SK-N-MC (cell line): ENCODE measurements around the gene AFTPH.

ENCODE experiments used
- EZH2 ChIP-seq: fragments of 200-600 bp; sonication (generic); IDR thresholded peaks from one replicate; pipeline ENCODE4 v1.6.1; 2017; ENCODE audit warnings: antibody characterized with exemption
- FOXP2 ChIP-seq: optimal IDR thresholded peaks from 2 replicates; pipeline ENCODE3; 2011; ENCODE audit warnings: mild to moderate bottlenecking, moderate library complexity; ENCODE audit not compliant: insufficient read depth; ENCODE audit errors: extremely low read length, control extremely low read depth
- POLR2AphosphoS5 ChIP-seq: IDR thresholded peaks from 2 replicates; pipeline ENCODE4 v1.6.1; 2012; ENCODE audit warnings: mild to moderate bottlenecking, low read depth, low read length, borderline replicate concordance

DNA sequence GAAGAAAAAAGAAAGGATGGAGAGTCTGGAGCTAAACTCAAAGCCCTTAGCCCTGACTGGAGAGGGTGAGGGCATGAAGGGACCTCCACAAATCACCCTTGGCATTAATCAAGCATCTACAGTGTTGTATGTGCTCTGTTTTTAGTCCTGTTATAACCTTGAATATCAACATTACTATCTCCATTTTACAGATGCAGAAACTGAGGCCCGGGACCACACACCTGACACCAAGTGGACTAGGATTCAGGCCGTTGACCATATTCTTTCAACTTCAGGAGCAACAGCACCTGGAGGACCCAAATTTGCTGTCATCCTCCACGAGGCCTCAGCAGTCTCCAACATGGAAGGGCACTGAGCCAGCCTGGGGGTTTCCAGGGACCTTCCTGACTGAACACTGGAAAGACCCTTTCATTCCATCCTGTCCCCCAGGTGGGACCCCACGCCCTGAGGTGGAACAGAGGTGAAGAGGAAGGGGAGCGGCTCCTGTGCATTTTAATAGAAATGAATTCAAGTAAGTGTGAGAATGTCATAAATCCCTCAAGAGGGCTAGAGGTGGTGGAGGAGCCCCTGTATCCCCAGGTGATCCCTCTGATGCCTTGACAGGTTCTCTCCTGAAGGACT lies 88.6 kb downstream of the AFTPH start:
- no peak for TF ChIP-seq EZH2
- TF ChIP-seq POLR2AphosphoS5: no peak
- no peak for TF ChIP-seq FOXP2
